ENCODE data around the gene GSTT4.
"Not testable (repeated sequence)": the region's sequence is repeated elsewhere in the genome, so short reads cannot be mapped to it uniquely, and the experiment has no call there.

The GSTT4 gene

GRCh38 chr22:23986538-23987178, 18.6 kb downstream of the GSTT4 start:
- not testable (repeated sequence) for DNase-seq (ENCODE audit: low spot score)

GRCh38 chr22:23986089-23986488, 19.2 kb downstream of the GSTT4 start:
- not testable (repeated sequence) for DNase-seq (ENCODE audit: low spot score)

GRCh38 chr22:23984430-23984829, 20.8 kb downstream of the GSTT4 start:
- peak; percentile 32 for DNase-seq (ENCODE audit: low spot score)

- DNase-seq (ENCODE audit: low spot score) = not testable (repeated sequence)
Measured at GRCh38 chr22:23980567-23980966, 24.7 kb downstream of the GSTT4 start.

GRCh38 chr22:23979557-23980240, 25.6 kb downstream of the GSTT4 start, which contains the start of gene GSTT2:
TSS of gene GSTT2 (plus strand) at chr22:23980134.
- DNase-seq (ENCODE audit: low spot score) = not testable (repeated sequence)

- DNase-seq (ENCODE audit: low spot score) = not testable (repeated sequence)
Measured at GRCh38 chr22:23977304-23977703, 27.9 kb downstream of the GSTT4 start.

- not testable (repeated sequence) for DNase-seq (ENCODE audit: low spot score)
Measured at GRCh38 chr22:23974836-23975352, 30.4 kb downstream of the GSTT4 start.

- DNase-seq (ENCODE audit: low spot score) = not testable (repeated sequence)
Measured at GRCh38 chr22:23974345-23974744, 30.9 kb downstream of the GSTT4 start, which contains the start of gene DDT. TSS of gene DDT (minus strand) at chr22:23974441. CDS start at chr22:23974414, 27 bp downstream.

- not testable (repeated sequence) for DNase-seq (ENCODE audit: low spot score)
Measured at GRCh38 chr22:23971927-23972326, 33.3 kb downstream of the GSTT4 start.

- DNase-seq (ENCODE audit: low spot score) = no peak
Measured at GRCh38 chr22:23970816-23971486, 34.3 kb downstream of the GSTT4 start.

GRCh38 chr22:23970201-23970641, 35.0 kb downstream of the GSTT4 start:
- no peak for DNase-seq (ENCODE audit: low spot score)

- no peak for DNase-seq (ENCODE audit: low spot score)
Measured at GRCh38 chr22:23969071-23969470, 36.2 kb downstream of the GSTT4 start.

- not testable (repeated sequence) for DNase-seq (ENCODE audit: low spot score)
Measured at GRCh38 chr22:23966568-23966967, 38.7 kb downstream of the GSTT4 start, which contains the start of gene DDTL. TSS of gene DDTL (plus strand) at chr22:23966888. CDS start at chr22:23966915, 27 bp downstream.

- DNase-seq (ENCODE audit: low spot score) = not testable (repeated sequence)
Measured at GRCh38 chr22:23966094-23966493, 39.2 kb downstream of the GSTT4 start.

- not testable (repeated sequence) for DNase-seq (ENCODE audit: low spot score)
Measured at GRCh38 chr22:23961084-23961771, 44.0 kb downstream of the GSTT4 start, which contains the start of gene GSTT2B. TSS of gene GSTT2B (minus strand) at chr22:23961195. CDS start at chr22:23961131, 64 bp downstream.

GRCh38 chr22:23956301-23956900, 48.9 kb downstream of the GSTT4 start:
- DNase-seq (ENCODE audit: low spot score) = peak; percentile 82

GRCh38 chr22:23955886-23956285, 49.4 kb downstream of the GSTT4 start:
- not testable (repeated sequence) for DNase-seq (ENCODE audit: low spot score)

- DNase-seq (ENCODE audit: low spot score) = not testable (repeated sequence)
Measured at GRCh38 chr22:23954991-23955305, 50.3 kb downstream of the GSTT4 start.

- DNase-seq (ENCODE audit: low spot score) = not testable (repeated sequence)
Measured at GRCh38 chr22:23954193-23954990, 50.9 kb downstream of the GSTT4 start.

- not testable (repeated sequence) for DNase-seq (ENCODE audit: low spot score)
Measured at GRCh38 chr22:23953485-23953884, 51.8 kb downstream of the GSTT4 start.
